Ishikawa (cell line): Measurements from ENCODE around the gene PPP4R3B.

Experiments used
- CREB1 ChIP-seq: IDR thresholded peaks from 2 replicates; pipeline ENCODE4 v1.6.1; 2012; ENCODE audit warnings: low read depth
- EGR1 ChIP-seq: IDR thresholded peaks from 2 replicates; pipeline ENCODE4 v1.6.1; 2012
- FOXM1 ChIP-seq: IDR thresholded peaks from 2 replicates; pipeline ENCODE4 v1.6.1; 2012; ENCODE audit warnings: low read depth, borderline replicate concordance
- RAD21 ChIP-seq: IDR thresholded peaks from 2 replicates; pipeline ENCODE4 v1.6.1; 2012; ENCODE audit warnings: low read depth
- TAF1 ChIP-seq: IDR thresholded peaks from 2 replicates; pipeline ENCODE4 v1.6.1; 2012; ENCODE audit warnings: low read depth, mild to moderate bottlenecking
- TEAD4 ChIP-seq: IDR thresholded peaks from 2 replicates; pipeline ENCODE4 v1.6.1; 2012
- TF ChIP-seq, protein P1 (sequence below): IDR thresholded peaks from 2 replicates; pipeline ENCODE4 v1.6.1; 2012
- TF ChIP-seq, protein P2 (sequence below): IDR thresholded peaks from 2 replicates; pipeline ENCODE4 v1.6.1; 2012; ENCODE audit warnings: low read depth, mild to moderate bottlenecking

DNA sequence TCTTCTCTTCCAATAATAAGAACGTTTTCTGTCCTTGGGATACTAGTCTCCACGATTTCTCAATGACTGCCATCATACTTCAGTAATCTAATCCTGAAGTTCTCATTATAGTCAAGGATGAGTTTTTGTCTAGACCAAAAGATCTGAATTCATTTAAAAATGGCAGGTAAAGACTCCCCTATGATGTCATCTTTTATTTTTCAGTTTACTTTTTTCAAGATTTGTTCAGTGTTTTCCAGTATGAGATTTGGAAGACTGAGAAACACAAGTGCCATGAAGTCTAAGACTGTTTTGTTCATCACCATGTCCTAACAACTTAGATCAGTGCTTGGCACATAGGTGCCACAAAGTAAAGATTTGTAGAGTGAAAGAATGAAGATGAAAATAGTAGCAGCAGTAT, 35.8 kb upstream of the PPP4R3B start:
- TF ChIP-seq RAD21 (no peak), CREB1 (no peak), TEAD4 (no peak), FOXM1 (no peak), TAF1 (no peak), EGR1 (no peak)
- TF ChIP-seq, protein P1, sequence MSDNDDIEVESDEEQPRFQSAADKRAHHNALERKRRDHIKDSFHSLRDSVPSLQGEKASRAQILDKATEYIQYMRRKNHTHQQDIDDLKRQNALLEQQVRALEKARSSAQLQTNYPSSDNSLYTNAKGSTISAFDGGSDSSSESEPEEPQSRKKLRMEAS, result no peak
- TF ChIP-seq, protein P2, sequence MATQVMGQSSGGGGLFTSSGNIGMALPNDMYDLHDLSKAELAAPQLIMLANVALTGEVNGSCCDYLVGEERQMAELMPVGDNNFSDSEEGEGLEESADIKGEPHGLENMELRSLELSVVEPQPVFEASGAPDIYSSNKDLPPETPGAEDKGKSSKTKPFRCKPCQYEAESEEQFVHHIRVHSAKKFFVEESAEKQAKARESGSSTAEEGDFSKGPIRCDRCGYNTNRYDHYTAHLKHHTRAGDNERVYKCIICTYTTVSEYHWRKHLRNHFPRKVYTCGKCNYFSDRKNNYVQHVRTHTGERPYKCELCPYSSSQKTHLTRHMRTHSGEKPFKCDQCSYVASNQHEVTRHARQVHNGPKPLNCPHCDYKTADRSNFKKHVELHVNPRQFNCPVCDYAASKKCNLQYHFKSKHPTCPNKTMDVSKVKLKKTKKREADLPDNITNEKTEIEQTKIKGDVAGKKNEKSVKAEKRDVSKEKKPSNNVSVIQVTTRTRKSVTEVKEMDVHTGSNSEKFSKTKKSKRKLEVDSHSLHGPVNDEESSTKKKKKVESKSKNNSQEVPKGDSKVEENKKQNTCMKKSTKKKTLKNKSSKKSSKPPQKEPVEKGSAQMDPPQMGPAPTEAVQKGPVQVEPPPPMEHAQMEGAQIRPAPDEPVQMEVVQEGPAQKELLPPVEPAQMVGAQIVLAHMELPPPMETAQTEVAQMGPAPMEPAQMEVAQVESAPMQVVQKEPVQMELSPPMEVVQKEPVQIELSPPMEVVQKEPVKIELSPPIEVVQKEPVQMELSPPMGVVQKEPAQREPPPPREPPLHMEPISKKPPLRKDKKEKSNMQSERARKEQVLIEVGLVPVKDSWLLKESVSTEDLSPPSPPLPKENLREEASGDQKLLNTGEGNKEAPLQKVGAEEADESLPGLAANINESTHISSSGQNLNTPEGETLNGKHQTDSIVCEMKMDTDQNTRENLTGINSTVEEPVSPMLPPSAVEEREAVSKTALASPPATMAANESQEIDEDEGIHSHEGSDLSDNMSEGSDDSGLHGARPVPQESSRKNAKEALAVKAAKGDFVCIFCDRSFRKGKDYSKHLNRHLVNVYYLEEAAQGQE, result no peak
